ENCODE measurements around the gene IGFBP6. TPM values are rescaled to one million over a fixed set of nuclear protein-coding genes. Genes with fewer than 3 reads are reported as not detected.

IGFBP6 gene
- total RNA-seq, 1 experiment from 2014 or later = 6.4 TPM

DNA sequence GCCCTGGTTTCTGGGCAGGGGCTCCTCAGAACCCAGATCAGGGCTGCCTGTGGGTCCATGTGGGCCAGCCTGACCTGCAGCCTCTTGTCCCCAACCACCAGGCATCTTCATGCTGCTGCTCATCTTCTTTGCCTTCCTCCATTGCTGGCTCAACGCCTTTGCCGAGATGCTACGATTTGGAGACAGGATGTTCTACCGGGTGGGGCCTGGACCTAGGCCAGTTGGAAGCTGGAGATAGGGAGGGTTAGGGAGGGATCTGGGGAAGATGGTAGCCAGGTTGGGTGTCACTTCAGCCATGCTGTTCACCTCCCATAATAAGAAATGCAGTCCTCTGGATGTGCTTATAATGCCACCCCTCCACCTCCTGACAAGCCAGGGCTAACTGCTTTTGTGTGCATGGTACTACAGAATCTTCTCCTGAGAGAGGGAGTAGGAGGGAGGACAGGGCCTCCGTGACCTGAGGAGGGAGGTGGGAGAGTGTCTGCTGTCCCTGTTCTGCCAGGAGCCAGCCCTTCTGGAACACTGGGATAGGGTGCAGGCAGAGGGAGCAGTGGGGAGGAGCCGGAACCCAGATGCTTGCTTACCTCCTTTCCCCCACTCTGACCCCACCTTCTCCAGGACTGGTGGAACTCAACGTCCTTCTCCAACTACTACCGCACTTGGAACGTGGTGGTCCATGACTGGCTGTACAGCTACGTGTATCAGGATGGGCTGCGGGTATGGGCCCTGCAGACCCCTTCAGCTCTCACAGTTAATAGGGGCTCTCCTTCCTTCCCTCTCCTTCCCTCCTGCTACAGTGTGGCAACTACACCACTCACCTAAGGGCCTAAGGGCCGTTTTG, 23.4 kb downstream of the IGFBP6 start (continued):
- no peak for TF ChIP-seq OVOL2 (CRISPR knock-in tag; IDR thresholded peaks at IDR 0.05; ENCODE audit: borderline replicate concordance)

DNA sequence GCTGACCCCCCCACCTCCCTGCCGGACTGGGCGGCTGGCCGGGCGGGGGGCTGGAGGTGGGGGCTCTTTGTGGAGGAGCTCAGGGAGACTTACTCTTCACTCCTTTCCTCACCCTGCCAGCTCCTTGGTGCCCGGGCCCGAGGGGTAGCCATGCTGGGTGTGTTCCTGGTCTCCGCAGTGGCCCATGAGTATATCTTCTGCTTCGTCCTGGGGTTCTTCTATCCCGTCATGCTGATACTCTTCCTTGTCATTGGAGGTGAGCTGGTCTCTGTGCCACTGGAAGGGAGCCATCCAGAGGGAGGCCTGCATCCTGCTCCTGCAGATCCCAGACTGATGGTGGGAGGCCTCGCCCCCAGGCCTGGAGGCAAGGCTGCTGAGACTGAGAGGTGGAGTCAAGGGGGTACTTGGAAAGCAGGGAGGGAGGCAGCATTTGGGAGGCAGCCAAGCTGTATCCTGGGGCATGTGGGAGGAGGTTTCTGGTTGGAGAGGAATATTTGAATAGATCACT, 25.5 kb downstream of the IGFBP6 start:
- Mint-ChIP-seq H3K27ac (no peak overlapping the region), H3K27me3 (ENCODE audit: low read depth) (peaks cover 55% of the 10 kb centered on the region), H3K36me3 (0 out of 2 replicates have a peak, but pooled peaks cover 2% of the 10 kb centered on the region), H3K4me3 (no peak overlapping the region), H3K4me1 (no peaks in the 10 kb centered on the region), H3K9me3 (peaks cover 4% of the 10 kb centered on the region)
- ChIA-PET POLR2A (no interaction called here), CTCF (interaction anchor here (1.1 kb wide), 2 partner anchors 36 to 57 kb away, joined by 4 to 5 read pairs; no protein-coding TSS in a partner anchor)
- TF ChIP-seq ZNF396 (CRISPR knock-in tag; IDR thresholded peaks at IDR 0.05; ENCODE audit: borderline replicate concordance) = no peak
- TF ChIP-seq, protein P1, sequence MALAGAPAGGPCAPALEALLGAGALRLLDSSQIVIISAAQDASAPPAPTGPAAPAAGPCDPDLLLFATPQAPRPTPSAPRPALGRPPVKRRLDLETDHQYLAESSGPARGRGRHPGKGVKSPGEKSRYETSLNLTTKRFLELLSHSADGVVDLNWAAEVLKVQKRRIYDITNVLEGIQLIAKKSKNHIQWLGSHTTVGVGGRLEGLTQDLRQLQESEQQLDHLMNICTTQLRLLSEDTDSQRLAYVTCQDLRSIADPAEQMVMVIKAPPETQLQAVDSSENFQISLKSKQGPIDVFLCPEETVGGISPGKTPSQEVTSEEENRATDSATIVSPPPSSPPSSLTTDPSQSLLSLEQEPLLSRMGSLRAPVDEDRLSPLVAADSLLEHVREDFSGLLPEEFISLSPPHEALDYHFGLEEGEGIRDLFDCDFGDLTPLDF (CRISPR knock-in tag; IDR thresholded peaks at IDR 0.05) = no peak
- no peak for TF ChIP-seq CREM (CRISPR knock-in tag; IDR thresholded peaks at IDR 0.05)
- TF ChIP-seq, protein P2, sequence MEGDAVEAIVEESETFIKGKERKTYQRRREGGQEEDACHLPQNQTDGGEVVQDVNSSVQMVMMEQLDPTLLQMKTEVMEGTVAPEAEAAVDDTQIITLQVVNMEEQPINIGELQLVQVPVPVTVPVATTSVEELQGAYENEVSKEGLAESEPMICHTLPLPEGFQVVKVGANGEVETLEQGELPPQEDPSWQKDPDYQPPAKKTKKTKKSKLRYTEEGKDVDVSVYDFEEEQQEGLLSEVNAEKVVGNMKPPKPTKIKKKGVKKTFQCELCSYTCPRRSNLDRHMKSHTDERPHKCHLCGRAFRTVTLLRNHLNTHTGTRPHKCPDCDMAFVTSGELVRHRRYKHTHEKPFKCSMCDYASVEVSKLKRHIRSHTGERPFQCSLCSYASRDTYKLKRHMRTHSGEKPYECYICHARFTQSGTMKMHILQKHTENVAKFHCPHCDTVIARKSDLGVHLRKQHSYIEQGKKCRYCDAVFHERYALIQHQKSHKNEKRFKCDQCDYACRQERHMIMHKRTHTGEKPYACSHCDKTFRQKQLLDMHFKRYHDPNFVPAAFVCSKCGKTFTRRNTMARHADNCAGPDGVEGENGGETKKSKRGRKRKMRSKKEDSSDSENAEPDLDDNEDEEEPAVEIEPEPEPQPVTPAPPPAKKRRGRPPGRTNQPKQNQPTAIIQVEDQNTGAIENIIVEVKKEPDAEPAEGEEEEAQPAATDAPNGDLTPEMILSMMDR (IDR thresholded peaks at IDR 0.05) = no peak
- TF ChIP-seq, protein P3, sequence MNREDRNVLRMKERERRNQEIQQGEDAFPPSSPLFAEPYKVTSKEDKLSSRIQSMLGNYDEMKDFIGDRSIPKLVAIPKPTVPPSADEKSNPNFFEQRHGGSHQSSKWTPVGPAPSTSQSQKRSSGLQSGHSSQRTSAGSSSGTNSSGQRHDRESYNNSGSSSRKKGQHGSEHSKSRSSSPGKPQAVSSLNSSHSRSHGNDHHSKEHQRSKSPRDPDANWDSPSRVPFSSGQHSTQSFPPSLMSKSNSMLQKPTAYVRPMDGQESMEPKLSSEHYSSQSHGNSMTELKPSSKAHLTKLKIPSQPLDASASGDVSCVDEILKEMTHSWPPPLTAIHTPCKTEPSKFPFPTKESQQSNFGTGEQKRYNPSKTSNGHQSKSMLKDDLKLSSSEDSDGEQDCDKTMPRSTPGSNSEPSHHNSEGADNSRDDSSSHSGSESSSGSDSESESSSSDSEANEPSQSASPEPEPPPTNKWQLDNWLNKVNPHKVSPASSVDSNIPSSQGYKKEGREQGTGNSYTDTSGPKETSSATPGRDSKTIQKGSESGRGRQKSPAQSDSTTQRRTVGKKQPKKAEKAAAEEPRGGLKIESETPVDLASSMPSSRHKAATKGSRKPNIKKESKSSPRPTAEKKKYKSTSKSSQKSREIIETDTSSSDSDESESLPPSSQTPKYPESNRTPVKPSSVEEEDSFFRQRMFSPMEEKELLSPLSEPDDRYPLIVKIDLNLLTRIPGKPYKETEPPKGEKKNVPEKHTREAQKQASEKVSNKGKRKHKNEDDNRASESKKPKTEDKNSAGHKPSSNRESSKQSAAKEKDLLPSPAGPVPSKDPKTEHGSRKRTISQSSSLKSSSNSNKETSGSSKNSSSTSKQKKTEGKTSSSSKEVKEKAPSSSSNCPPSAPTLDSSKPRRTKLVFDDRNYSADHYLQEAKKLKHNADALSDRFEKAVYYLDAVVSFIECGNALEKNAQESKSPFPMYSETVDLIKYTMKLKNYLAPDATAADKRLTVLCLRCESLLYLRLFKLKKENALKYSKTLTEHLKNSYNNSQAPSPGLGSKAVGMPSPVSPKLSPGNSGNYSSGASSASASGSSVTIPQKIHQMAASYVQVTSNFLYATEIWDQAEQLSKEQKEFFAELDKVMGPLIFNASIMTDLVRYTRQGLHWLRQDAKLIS (CRISPR knock-in tag; IDR thresholded peaks at IDR 0.05; ENCODE audit: borderline replicate concordance) = no peak
- no peak for TF ChIP-seq SP1 (CRISPR knock-in tag; conservative IDR thresholded peaks at IDR 0.05)
- no peak for TF ChIP-seq NR3C1 (CRISPR knock-in tag; conservative IDR thresholded peaks at IDR 0.05; ENCODE audit: low read depth)
- TF ChIP-seq TEAD4 (CRISPR knock-in tag; IDR thresholded peaks at IDR 0.05) = no peak
- no peak for TF ChIP-seq GTF2I (CRISPR knock-in tag; conservative IDR thresholded peaks at IDR 0.05)
- TF ChIP-seq TP53 (CRISPR knock-in tag; IDR thresholded peaks at IDR 0.05) = no peak
- no peak for TF ChIP-seq RORB (CRISPR knock-in tag; IDR thresholded peaks at IDR 0.05)
- no peak for ATAC-seq
- no peak for DNase-seq (ENCODE audit: low spot score)

DNA sequence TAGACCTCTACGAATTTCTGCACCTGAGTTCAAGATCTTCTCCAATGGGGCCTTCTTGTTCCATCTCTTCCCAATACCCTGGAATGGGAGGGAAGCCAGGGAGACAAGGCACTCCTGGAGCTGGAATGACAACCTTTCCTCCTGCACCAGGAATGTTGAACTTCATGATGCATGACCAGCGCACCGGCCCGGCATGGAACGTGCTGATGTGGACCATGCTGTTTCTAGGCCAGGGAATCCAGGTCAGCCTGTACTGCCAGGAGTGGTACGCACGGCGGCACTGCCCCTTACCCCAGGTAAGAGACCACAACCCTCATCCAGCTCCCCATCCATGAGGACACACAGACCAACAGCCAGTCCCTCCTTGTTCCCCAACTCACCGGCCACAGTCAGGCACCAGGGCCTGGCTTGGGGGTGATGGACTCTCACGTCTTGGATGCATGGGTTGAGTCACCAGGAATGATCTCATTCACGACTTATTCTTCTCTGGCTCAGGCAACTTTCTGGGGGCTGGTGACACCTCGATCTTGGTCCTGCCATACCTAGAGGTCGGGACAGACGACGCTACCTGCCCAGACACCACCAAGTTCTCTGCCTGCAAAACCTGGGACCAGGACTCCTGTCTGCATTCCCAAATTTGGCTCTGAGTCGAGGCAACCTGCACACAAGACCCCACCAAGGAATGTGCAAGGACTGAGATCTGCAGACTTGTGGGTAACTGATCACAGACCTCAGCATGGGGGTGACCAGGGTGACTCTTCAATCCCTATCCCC, 26.3 kb downstream of the IGFBP6 start:
- ChIA-PET CTCF (interaction anchor here (1.1 to 1.9 kb wide), 3 partner anchors 35 to 58 kb away, joined by 4 to 6 read pairs (median 5); no protein-coding TSS in a partner anchor), POLR2A (interaction anchor here (0.6 kb wide), 1 partner anchor 60 kb away, joined by 3 read pairs; no protein-coding TSS in a partner anchor)
- Mint-ChIP-seq H3K4me1 (no peaks in the 10 kb centered on the region), H3K27ac (no peak overlapping the region), H3K36me3 (0 out of 2 replicates have a peak, but pooled peaks cover 2% of the 10 kb centered on the region), H3K9me3 (peaks cover 4% of the 10 kb centered on the region), H3K27me3 (ENCODE audit: low read depth) (peaks cover 57% of the 10 kb centered on the region), H3K4me3 (no peak overlapping the region)
- ATAC-seq = no peak
- DNase-seq (ENCODE audit: low spot score) = no peak
- no peak for TF ChIP-seq NR2C2 (CRISPR knock-in tag; IDR thresholded peaks at IDR 0.05)
- TF ChIP-seq FOXJ3 (CRISPR knock-in tag; IDR thresholded peaks at IDR 0.05; ENCODE audit: borderline replicate concordance) = no peak
- TF ChIP-seq KAT7 (CRISPR knock-in tag; IDR thresholded peaks at IDR 0.05; ENCODE audit: borderline replicate concordance) = no peak
- TF ChIP-seq, protein P4, sequence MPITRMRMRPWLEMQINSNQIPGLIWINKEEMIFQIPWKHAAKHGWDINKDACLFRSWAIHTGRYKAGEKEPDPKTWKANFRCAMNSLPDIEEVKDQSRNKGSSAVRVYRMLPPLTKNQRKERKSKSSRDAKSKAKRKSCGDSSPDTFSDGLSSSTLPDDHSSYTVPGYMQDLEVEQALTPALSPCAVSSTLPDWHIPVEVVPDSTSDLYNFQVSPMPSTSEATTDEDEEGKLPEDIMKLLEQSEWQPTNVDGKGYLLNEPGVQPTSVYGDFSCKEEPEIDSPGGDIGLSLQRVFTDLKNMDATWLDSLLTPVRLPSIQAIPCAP (CRISPR knock-in tag; IDR thresholded peaks at IDR 0.05) = no peak

Measured in WTC11 (cell line).